ENCODE results near the gene LRRN4CL. TPM values are rescaled to one million over a fixed set of nuclear protein-coding genes. Genes with fewer than 3 reads are reported as not detected.
A peak's percentile ranks its signal among the peaks of the same experiment; 100 is the strongest.

Gene LRRN4CL
- total and polyA plus RNA-seq, 9 of the 15 experiments (the other 6 are each of a cell fraction or from before 2014, with no cell fraction given), result 0.03 to 0.11 (median 0.05) TPM; not detected in 4

- Histone ChIP-seq H3K27ac (ENCODE audit: extremely low read depth, low read depth, low read length) (peak overlapping the region; percentile 9), H3K27me3 (ENCODE audit: control insufficient read depth in 2 of 2, insufficient read depth in 2 of 2, low read length in 2 of 2) (no peaks in the 10 kb centered on the region), H3K4me3 (no peak overlapping the region), H3K9me1 (ENCODE audit: control insufficient read depth, insufficient read depth, low read length) (no peaks in the 10 kb centered on the region), H3K79me2 (ENCODE audit: control insufficient read depth, insufficient read depth, low read length) (peaks cover 34% of the 10 kb centered on the region), H2AFZ (ENCODE audit: low read depth, low read length) (peak overlapping the region; percentile 96), H3K36me3 (ENCODE audit: control insufficient read depth, insufficient read depth, low read length) (peaks cover 24% of the 10 kb centered on the region), H3K4me2 (ENCODE audit: insufficient read depth, low read length) (peak overlapping the region; percentile 14; the same call in 1 of the 2 replicates), H3K4me1 (replicated peaks in 1 of 2; ENCODE audit: control insufficient read depth in 2 of 2, insufficient read depth in 2 of 2, low read length in 2 of 2) (peaks cover 25 to 42% of the 10 kb centered on the region in 2 experiments; a peak in 4 of 5 replicates), H4K20me1 (replicated peaks; ENCODE audit: control insufficient read depth, insufficient read depth, low read length) (no peaks in the 10 kb centered on the region), H3K9me3 (replicated peaks; ENCODE audit: control insufficient read depth, insufficient read depth, low read depth, low read length) (no peaks in the 10 kb centered on the region), H3K9ac (ENCODE audit: insufficient read depth in 1 of 2, low read depth in 2 of 2, low read length in 2 of 2) (peak overlapping the region in 1 of 2 experiments; percentile 31; a peak in 2 of 4 replicates)
- WGBS (ENCODE audit: insufficient coverage, low coverage, missing lambda C conversion rate), result 40% methylated on average over 4 of the region's 4 CpGs
- ChIA-PET POLR2A (interaction anchor here (0.6 to 2.9 kb wide), 18 partner anchors 8 to 1351 kb away, joined by 3 to 27 read pairs (median 4); partner anchors contain the start of genes C11orf98, CSKMT, EEF1G and GANAB), CTCF (ENCODE audit: low intra/inter-chr PET ratio) (no interaction called here)
- intact Hi-C loops (cut with micrococcal nuclease), result loop anchor here (5.0 kb wide), 2 partner anchors 201 to 299 kb away; partner anchors contain the start of gene SLC3A2
- ATAC-seq (peak; percentile 81), DNase-seq (ENCODE audit: extremely low read depth in 1 of 4, low spot score in 3 of 4) (peak; percentile 38 to 81 (median 55)), FAIRE-seq (peak; percentile 86)
- in situ Hi-C loops (cut with MboI), result no loop called here
- BruUV-seq (replicated peaks), result no TSS peak
- no peak for TF ChIP-seq TRIM24 (IDR thresholded peaks at IDR 0.05)
- peak; percentile 38; the same call in 1 of the 2 replicates for TF ChIP-seq REST (IDR thresholded peaks at IDR 0.05; ENCODE audit: borderline replicate concordance)
- no peak for TF ChIP-seq REST (CRISPR knock-in tag; IDR thresholded peaks at IDR 0.05; ENCODE audit: low read depth)
- TF ChIP-seq HMBOX1 (IDR thresholded peaks at IDR 0.05), result peak; percentile 90
- no peak for TF ChIP-seq ZNF165 (CRISPR knock-in tag; IDR thresholded peaks at IDR 0.05; ENCODE audit: borderline replicate concordance)
- TF ChIP-seq CTCF (IDR thresholded peaks at IDR 0.05 in 2 of 3, conservative IDR thresholded peaks at IDR 0.05 in 1 of 3; ENCODE audit: insufficient read depth in 2 of 3, low read depth in 1 of 3, low read length in 3 of 3), result peak; percentile 68 to 83 (median 69)
Measured at GRCh38 chr11:62680825-62681240, 8.5 kb downstream of the LRRN4CL start.

Data from K562 (cell line).